DMS153 (cell line): ENCODE results near the gene SMYD5.
A peak's percentile ranks its signal among the peaks of the same experiment; 100 is the strongest.

Experiments
- DNase-seq: peaks from one replicate; lab custom pipeline; 2025; lab: John Stamatoyannopoulos, UW

Gene SMYD5

GRCh38 chr2:73208258-73208657 is 5.8 kb upstream of the SMYD5 start:
- no peak for DNase-seq

- DNase-seq = no peak
Measured at GRCh38 chr2:73210019-73210418, 4.0 kb upstream of the SMYD5 start.

- DNase-seq = no peak
Measured at GRCh38 chr2:73210696-73211095, 3.3 kb upstream of the SMYD5 start.

GRCh38 chr2:73212098-73212447 is 2.0 kb upstream of the SMYD5 start:
- no peak for DNase-seq

GRCh38 chr2:73212448-73213176 is 1.4 kb upstream of the SMYD5 start:
- DNase-seq = peak; percentile 40

- no peak for DNase-seq
Measured at GRCh38 chr2:73215254-73215653, 1.2 kb downstream of the SMYD5 start.

- no peak for DNase-seq
Measured at GRCh38 chr2:73217160-73217559, 3.1 kb downstream of the SMYD5 start.

GRCh38 chr2:73217826-73218225 is 3.8 kb downstream of the SMYD5 start:
- no peak for DNase-seq

GRCh38 chr2:73218298-73218697 is 4.3 kb downstream of the SMYD5 start:
- DNase-seq = no peak

- no peak for DNase-seq
Measured at GRCh38 chr2:73223821-73224220, 9.8 kb downstream of the SMYD5 start.

GRCh38 chr2:73225513-73226360 is 11.7 kb downstream of the SMYD5 start:
- no peak for DNase-seq

- no peak for DNase-seq
Measured at GRCh38 chr2:73227086-73227485, 13.0 kb downstream of the SMYD5 start.

GRCh38 chr2:73228631-73229030 is 14.6 kb downstream of the SMYD5 start:
- no peak for DNase-seq

- DNase-seq = no peak
Measured at GRCh38 chr2:73232403-73233153, 18.5 kb downstream of the SMYD5 start.

- DNase-seq = peak; percentile 99
Measured at GRCh38 chr2:73233154-73233931, 19.3 kb downstream of the SMYD5 start, which contains the start of gene PRADC1. Gene PRADC1, minus strand, starts transcription at chr2:73233239. Its CDS starts 79 bp downstream, at chr2:73233160.

GRCh38 chr2:73233932-73234832 is 20.1 kb downstream of the SMYD5 start, which contains the start of gene CCT7:
Gene CCT7, plus strand, starts transcription at chr2:73234308. Its CDS starts 71 bp downstream, at chr2:73234379.
- peak; percentile 85 for DNase-seq

GRCh38 chr2:73235315-73236028 is 21.4 kb downstream of the SMYD5 start:
- DNase-seq = no peak

- no peak for DNase-seq
Measured at GRCh38 chr2:73237168-73237567, 23.1 kb downstream of the SMYD5 start.

GRCh38 chr2:73238149-73238548 is 24.1 kb downstream of the SMYD5 start:
- DNase-seq = no peak

GRCh38 chr2:73238976-73239375 is 24.9 kb downstream of the SMYD5 start:
- no peak for DNase-seq
